GM21737 (cell line): Measurements from ENCODE around the gene HCRTR1.

Source experiments
- ATAC-seq: cut with Tn5 transposase; IDR thresholded peaks from one replicate; pipeline ENCODE4 v1.9.1; 2021; ENCODE audit warnings: mild to moderate bottlenecking, moderate library complexity; ENCODE audit not compliant: unreplicated experiment

The HCRTR1 gene

GRCh38 chr1:31617218-31617915 lies at the start of gene HCRTR1:
Gene HCRTR1, plus strand, starts transcription at chr1:31617689. Its CDS starts 1,504 bp downstream, at chr1:31619193.
- no peak for ATAC-seq

GRCh38 chr1:31567956-31568570 lies 49.4 kb upstream of the HCRTR1 start:
- ATAC-seq: no peak

DNA sequence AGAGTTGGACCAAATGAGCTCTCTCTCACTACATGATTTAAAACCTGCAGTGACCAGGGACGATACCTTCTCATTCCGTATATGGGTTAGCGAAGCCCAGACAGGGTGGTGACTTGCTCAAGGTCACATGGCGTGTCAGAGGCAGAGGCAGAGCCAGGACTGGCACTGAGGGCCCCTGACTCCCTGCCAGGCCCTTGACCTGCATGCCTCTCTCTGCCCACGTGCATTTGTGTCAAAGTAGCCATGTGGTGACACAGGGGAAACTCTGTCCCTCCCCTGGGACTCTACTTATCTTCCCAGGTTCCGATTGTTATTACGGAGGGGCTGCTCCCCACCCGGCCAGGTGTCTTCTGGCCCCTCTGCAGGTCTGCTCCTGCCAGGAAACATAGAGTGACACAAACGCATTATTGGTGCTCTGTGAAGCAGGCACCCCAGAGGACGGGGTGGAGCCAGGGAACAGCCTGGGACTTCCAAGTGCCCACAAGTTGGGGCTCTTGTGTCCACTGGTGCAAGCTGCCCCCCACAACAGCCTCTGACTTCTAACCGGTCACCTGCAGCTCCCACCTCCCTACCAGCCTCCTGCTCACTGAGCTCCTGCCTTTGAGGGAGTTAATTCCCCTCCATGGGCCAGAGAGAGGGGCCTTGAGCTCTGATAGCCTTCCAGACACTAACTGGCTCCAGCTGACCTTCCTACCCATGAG lies 48.4 kb upstream of the HCRTR1 start:
- no peak for ATAC-seq

GRCh38 chr1:31569596-31570173 lies 47.8 kb upstream of the HCRTR1 start:
- no peak for ATAC-seq

- ATAC-seq: no peak
Measured at GRCh38 chr1:31570228-31570627, 47.3 kb upstream of the HCRTR1 start.

- ATAC-seq: no peak
Measured at GRCh38 chr1:31570906-31571305, 46.6 kb upstream of the HCRTR1 start.

DNA sequence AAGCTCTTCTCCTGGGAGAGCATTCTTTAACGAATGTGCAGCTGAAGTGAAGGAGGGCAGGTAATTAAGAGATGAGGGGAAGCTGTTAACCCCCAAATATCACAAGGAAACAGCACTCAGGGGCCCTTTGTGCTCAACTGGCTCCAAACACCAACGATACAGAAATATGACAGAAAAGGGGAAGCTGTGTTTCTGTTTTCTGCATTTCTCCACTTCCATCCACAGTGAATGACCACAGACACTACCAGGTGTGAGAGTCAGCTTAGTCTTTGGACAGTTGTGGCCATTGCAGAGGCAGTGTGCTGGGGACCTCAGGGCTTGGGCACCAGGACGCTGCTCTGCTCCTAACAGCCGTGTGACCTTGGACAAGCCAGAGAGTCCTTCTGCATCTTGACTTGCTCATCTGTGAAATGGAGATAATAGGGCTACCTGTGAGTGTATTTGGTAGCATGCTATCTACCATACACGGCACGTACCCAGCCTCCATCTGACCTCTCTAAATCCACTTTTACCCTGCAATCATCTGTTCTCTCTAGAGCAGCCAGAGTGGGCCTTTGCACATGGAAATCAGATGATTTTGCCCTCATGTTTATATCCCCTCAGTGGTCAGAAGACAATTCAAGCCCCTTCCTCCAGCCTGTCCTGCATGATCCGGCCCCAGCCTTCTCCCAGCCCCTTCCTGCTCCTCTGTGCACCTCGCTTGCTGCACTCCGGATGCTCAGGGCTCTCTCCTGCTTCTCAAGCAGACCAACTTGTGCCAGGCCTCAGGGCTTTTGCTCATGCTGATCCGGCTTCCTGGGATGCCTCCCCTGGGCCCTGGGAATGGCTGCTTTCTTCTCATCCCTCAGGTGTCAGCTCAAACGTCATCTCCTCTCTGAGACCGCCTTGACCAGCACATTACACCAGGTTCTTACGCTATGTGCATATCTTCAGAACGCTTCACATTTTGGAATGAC lies 45.9 kb upstream of the HCRTR1 start:
- no peak for ATAC-seq

DNA sequence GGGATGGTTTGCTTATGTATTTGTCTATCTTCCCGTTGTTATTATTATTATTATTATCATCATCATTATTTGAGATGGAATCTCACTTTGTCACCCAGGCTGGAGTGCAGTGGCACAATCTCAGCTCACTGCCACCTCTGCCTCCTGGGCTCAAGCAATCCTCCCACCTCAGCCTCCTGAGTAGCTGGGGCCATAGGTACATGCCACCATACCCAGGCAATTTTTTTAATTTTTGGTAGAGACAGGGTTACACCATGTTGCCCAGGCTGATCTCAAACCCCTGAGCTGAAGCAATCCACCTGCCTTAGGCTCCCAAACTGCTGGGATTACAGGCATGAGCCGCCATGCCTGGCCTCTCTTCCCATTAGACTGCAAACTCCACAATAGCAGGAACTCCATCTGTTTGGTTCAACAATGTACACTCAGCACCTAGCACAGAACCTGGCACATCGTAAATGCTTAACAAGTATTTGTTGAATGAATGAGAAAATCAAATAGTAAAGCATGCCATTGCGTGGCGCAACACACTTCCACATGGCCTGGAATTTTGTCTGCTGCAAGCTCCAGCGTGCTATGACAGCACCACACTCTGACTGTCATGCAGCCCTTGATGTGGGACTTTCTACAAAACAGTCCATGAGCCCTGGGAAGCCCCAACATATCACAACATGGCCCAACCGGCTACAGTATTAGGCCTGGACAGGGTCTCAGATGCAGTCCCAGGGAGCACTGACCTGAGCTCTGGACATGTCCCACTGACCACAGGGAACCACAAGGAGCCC lies 45.0 kb upstream of the HCRTR1 start:
- no peak for ATAC-seq

DNA sequence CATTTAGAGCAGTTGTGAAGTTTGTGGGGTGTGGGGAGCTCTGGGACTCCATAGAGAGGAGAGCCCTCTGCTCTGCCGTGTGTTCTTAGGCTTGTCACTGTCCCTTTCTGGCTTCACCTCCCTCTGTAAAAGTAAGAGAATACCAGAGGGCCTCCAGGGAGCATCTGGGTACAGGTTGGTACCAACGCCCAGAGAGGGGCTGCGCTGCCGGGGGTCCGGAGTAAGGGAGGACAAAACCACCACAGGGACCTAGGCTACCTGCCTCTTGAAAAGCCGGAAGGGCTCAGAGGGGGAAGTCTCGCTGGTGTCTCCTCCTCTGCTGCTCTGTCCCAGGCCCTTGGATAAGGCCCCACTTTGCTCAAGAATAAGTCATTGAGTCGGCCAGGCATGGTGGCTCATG lies 44.2 kb upstream of the HCRTR1 start:
- ATAC-seq: no peak

- no peak for ATAC-seq
Measured at GRCh38 chr1:31574749-31575368, 42.6 kb upstream of the HCRTR1 start.

DNA sequence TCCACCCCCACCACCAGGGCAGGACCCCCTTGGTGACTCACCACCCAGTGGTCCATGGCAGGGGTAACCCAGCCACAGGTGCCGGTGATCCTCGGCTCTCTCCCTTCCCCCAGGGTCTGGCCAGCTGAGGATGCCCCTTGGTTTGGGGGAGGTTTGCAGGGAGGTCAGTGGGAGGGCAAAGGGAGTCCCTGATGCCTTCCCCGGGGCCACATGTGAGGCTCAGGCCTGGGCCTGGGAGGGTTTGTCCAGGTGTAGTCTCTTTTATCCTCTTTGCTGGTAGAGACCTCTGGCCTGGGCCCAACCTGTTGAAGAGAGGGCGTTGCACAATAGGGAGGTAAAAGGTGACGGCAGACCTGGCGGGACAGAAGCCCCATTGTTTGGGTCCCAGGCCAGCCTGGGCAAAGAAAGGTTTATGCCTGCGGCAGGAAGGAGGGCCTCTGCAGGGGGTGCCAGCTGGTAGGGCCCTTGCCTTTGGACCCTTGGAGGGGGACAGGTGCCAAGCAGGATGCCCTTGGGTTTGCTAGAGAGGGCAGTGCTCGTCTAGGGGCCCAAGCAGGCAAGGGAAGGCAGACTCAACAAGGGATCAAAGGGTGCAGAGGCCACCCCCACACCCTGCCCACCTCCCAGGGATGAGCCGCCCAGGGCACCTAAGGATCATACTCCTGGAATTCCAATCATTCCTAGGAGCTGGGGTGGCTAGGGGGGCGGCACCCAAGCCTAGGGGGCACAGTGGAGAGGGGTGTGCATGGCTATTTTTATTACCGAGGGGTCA lies 41.9 kb upstream of the HCRTR1 start:
- no peak for ATAC-seq

DNA sequence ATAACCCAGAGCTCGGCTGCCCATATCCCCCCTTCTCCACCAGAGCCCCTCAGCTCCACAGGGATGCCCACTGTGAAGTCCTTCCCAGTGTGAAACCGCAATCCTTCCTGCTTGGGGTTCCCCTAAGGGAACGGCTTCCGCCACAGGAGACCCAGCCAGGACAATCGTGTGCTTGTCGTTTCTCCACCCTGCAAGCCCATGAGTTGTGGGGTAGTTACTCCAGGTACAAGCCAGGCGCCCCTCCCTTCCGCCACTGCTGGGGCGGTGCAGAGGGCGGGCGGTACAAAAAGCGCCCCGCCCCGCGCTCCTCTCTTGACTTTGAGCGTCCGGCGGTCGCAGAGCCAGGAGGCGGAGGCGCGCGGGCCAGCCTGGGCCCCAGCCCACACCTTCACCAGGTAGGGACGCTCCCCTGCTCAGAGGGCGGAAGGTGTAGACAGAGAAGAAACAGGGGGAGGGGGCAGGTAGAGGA lies 41.3 kb upstream of the HCRTR1 start, which contains the start of gene TINAGL1:
TINAGL1 (plus strand) TSS at position 315 of the 469 bp plus-strand sequence. CDS start 634 bp downstream, outside the sequence.
- ATAC-seq: no peak

DNA sequence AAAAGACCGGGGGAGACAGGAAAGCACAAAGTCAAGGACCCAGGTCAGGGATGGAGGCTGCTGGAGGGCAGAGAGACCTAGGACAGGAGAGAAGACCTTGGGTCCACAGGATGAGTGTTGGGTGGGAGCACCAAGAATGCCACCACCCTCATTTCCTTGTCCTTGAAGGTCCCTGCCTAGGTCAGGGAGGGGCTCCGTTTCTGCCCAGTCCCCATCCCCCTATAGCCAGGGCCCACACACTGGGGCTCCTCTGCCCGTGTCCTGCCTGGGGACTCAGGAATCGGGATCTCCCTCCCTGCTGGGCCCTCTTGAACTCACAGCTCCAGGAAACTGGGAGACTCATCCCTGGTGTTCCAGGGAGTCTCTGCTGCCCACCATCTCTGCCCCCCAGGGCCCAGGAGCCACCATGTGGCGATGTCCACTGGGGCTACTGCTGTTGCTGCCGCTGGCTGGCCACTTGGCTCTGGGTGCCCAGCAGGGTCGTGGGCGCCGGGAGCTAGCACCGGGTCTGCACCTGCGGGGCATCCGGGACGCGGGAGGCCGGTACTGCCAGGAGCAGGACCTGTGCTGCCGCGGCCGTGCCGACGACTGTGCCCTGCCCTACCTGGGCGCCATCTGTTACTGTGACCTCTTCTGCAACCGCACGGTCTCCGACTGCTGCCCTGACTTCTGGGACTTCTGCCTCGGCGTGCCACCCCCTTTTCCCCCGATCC lies 40.6 kb upstream of the HCRTR1 start:
- ATAC-seq: no peak

DNA sequence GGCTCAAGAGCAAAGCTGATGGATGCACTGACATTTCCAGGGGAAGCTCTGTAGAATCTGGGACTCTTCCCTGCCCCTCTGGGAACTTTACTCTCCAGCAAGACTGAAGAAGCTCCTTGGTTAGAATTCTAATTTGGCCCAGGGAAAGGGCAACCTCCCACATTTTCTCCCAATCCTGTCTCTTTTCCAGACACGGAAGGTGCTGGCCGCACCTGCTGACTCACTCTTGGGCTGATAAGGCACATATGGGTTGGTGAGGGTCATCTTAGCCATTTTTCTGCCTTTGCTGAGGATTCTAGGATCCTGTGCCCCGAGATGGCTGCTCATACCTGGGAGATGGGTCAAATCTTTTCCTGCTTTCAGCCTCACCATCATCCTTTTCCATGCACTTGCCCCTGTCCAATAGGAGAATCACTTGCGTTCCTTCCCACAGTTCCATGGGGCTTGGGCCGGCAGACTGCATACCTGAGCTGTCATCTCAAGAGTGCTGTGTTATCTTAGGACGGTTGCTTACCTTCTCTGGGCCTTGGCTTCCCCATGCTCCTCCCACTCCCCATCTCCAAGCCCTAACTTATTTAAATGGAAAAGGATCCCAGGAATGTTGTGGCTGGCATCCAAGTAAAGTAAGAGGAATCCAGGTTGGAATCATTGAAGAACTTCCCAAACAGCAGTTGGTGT lies 39.8 kb upstream of the HCRTR1 start:
- no peak for ATAC-seq

DNA sequence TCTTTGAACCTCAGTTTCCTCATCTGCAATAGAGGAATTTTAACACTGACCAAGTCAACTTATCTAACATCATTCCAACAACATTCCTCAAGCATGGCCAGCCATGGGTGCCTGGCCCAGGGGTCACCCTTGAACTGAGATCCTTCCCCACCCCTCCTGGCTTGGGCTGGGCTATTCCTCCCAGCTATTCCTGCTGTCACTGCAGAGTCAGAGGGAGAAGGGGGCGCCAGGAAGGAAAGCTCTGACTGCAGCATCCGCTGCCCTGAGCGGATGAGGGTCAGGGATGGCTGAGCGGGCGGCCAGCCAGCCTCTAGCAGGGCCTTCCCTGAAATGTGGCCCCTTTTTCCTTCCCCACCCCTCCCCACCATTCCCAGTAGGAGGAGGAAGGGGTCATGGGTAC lies 38.1 kb upstream of the HCRTR1 start:
- no peak for ATAC-seq

DNA sequence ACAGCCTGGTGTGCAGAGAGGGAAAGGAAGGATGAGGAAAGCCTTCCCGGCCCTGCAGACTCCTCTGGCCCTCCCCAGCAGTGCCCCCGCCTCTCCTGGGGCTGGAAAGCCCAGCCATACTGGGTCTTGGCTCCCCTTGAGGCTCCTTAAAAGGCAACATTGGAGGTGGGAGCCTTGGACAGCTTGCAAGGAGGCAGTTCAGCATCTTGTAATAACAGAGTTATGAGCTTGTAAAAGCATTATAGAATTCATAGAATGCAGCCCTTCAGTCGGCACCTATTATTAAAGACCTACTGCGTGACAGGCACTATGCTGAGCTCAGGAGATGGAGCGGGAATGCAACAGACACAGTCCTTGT lies 37.0 kb upstream of the HCRTR1 start:
- no peak for ATAC-seq

DNA sequence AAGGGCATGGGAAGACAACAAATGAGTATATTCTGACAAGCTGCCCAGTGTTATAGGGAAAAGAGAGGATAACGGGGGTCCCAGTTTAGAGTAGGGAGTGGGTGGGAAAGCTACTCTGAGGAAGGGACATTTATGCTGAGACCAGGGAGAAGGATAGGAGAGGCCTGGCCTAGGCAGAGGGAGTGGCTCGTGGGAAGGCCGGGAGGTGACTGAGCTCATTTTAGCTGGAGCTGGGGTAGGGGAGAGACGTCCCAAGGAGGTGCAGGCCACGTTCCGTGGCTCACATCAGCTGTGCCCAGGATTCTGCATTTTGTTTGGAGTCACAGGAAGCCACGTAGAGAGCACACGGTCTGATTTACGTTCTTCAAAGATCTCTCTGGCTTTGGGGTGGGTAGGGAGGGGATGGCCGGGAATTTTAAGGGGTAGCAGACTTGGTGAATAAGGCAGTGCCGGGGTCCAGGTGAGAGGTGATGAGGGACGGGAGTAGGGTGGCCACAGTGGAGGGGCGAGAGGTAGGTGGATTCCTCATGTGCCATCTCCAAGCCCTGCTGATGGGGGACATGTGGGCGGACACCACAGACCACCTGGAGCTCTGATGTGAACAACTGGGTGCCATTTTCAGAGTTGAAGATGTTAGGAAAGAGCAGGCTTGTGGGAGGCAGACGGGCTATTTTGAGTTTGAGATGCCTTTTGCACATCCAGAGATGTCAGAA lies 36.4 kb upstream of the HCRTR1 start:
- ATAC-seq: no peak
